Inflammatory macrophage (primary cell): ENCODE data around the gene HSD17B8.
"Not testable (repeated sequence)": the region's sequence is repeated elsewhere in the genome, so short reads cannot be mapped to it uniquely, and the experiment has no call there.

Source experiments
- DNase-seq, 2 donors: peaks; one replicate each; pipeline ENCODE4 v3.0.0-alpha.2; 2020 to 2022

The HSD17B8 gene

DNA sequence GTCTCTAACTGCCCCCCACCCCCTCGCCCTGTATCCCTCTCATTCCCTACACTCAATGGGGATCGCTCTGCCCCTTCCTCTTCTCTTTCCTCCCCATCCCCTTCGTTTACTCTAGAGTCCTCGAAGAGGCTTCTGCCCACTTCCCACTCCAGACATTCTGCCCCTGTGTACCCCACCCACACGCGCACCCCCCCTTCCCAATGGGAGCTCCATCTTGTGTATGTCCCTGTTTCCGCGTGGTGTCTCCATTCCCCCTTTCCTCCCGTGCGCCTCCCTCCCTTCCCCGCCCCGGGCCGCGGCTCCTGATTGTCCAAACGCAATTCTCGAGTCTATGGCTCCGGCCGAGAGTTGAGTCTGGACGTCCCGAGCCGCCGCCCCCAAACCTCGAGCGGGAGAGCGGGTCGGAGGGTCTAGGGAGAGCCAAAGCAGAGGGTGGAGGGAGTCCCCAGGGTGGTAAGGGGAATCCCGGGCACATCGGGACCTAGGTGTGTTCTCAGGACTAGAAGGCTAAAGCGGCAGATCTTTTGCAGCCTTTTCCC lies 3.2 kb downstream of the HSD17B8 start:
- no peak for DNase-seq

DNA sequence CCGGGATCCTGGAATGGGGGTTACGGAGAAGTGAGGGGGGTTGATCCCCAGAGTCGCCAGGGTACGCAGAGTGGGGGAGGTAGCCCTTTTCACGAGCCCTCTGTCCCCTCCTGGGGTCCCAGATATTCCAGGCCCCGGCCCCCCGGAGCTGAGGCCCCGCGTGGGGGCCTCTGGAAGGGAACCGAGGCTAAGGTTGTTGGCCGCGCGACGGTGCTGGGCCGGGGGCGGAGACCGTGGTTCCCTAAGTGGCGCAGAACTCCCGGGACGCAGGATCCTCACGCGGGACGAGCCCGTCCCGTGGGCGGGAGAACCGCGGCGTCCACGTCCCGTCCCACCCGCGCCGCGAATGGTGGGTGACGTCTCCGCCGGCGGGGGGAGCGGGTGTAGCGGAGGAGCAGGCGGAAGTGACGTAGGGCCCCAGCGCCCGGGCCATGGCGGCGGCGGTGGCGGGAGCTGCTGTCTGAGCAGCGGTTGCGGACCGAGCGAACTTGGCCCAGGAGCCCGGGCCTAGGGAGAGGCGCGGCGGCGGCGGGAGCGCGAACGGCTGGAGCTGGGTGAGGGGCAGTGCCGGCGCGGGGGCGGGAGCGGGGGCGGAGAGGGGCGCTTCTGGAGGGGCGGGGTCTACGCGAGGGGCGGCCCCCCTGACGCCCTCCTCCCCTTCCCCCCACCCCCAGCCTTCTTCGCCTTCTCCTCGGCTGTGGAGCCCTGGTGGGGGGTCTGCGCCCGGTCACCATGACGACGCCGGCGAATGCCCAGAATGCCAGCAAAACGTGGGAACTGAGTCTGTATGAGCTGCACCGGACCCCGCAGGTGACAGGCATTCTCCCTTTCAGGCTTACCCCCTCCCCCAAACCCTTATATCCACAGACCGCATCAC lies 3.9 kb downstream of the HSD17B8 start, which contains the start of gene RING1:
TSS of gene RING1 (plus strand) at position 410 of the 877 bp plus-strand sequence. CDS start at position 733, 323 bp downstream.
- peak; percentile 87 to 92 for DNase-seq

- DNase-seq = no peak
Observed at GRCh38 chr6:33209856-33210255, 5.4 kb downstream of the HSD17B8 start.

DNA sequence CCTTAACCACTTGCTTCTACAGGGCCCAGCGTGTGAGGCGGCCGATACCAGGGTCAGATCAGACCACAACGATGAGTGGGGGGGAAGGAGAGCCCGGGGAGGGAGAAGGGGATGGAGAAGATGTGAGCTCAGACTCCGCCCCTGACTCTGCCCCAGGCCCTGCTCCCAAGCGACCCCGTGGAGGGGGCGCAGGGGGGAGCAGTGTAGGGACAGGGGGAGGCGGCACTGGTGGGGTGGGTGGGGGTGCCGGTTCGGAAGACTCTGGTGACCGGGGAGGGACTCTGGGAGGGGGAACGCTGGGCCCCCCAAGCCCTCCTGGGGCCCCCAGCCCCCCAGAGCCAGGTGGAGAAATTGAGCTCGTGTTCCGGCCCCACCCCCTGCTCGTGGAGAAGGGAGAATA lies 6.7 kb downstream of the HSD17B8 start:
- no peak for DNase-seq

DNA sequence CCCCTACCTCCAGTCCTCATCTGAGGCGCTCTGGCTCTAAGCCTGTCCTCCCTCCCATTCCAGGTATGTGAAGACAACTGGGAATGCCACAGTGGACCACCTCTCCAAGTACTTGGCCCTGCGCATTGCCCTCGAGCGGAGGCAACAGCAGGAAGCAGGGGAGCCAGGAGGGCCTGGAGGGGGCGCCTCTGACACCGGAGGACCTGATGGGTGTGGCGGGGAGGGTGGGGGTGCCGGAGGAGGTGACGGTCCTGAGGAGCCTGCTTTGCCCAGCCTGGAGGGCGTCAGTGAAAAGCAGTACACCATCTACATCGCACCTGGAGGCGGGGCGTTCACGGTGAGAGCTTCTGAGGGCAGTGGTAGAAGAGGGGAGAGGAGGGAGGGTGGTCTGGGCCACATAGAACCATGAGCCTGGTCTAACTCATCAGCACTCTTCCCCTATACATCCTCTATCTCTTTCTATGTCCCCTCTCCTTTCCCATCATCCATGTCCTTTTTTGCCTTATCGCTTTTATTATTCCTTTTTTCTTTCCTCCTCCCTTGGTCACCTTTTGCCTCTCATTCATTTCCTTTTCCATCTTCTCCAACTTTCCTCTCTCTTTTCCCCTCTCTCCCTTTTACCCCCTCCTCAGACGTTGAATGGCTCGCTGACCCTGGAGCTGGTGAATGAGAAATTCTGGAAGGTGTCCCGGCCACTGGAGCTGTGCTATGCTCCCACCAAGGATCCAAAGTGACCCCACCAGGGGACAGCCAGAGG lies 7.4 kb downstream of the HSD17B8 start:
- DNase-seq = no peak

GRCh38 chr6:33212857-33213165 lies 8.4 kb downstream of the HSD17B8 start:
- DNase-seq = no peak

DNA sequence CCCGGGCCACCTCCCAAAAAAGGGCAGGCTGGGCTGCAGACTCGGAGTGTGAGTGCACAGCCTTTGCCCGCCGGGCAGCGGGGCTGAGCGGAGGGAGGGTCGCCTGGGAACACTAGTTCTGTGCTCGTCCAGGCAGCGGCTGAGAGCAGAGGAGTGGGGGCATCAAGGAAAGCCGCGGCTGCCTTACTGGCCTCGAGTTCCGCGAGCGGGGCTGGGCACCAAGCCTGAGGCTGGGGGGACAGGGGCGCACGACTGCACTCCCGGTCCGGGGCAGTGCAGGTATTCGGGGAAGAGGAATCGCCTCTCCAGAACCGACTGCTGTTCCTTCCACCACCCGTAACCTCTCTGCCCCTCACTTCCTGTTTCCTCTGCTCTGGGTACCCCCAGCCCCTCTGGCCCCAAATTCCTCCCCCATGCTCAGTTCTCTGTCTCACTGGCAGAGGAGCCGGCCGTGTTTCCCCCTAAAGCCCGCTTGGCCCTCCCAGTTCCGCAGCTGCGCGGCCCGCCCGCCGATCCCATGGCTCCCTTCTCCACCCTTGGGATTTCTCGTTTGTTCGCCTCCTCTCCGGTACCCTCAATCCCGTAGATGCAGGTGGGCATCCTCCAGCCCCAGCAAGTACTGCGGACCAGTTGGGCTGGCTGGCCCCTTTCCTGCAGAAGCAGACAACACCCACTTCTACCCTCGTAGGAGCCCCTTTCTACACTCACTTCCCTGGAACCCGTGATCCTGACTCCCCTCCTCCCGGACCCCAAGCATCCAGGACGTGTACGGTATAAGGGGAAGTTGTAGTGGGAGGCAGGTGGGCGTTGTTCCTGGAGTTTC lies 8.9 kb downstream of the HSD17B8 start:
- DNase-seq = peak; percentile 15 to 41

GRCh38 chr6:33213989-33214335 lies 9.5 kb downstream of the HSD17B8 start:
- DNase-seq = no peak

- no peak for DNase-seq
Observed at GRCh38 chr6:33215271-33216116, 11.0 kb downstream of the HSD17B8 start.

DNA sequence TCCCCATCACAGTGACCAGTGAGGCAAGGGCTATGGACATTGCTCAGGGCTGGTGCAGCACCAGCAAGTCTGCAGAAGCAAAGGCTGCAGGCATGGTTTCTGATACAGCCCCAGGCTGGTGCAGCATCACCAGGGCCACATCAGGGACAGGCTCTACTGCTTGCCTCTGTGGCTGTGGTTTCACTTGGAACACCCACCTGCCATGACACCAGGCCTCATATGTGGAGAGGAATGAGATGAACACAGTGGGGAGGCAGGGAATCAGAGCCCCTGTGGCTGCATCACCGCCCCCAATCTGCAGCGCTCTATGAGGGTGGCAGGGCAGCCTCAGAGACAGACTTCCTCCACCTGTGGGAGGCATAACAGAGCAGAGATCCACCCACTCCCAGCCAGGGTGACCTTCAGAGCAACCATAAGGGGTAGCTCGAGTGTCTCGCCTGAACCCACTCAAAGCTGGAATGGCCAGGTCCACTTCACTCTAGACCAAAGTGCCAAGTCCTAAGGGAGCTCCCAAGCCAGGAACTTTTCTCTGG lies 11.7 kb downstream of the HSD17B8 start:
- no peak for DNase-seq

- DNase-seq = no peak
Observed at GRCh38 chr6:33217246-33217645, 12.8 kb downstream of the HSD17B8 start.

- no peak for DNase-seq
Observed at GRCh38 chr6:33217681-33218080, 13.2 kb downstream of the HSD17B8 start.

DNA sequence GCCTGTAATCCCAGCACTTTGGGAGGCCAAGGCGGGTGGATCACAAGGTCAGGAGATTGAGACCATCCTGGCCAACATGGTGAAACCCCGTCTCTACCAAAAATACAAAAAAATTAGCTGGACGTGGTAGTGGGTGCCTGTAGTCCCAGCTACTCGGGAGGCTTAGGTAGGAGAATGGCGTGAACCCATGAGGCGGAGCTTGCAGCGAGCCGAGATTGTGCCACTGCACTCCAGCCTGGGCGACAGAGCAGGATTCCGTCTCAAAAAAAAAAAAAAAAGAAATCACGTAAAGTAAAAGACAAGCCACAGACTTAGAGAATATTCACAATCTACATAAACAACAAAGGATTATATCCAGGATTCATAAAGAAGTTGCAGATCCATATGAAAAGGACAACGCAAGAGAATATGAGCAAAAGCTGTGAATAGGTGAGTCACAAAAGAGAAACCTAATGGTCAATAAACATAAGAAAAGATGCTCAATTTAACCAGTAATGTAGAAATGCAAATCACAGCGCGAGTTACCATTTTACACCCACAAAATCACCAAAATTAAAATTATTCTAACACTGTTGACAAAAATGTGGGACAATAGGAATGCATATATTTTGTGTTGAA lies 22.2 kb downstream of the HSD17B8 start:
- DNase-seq = not testable (repeated sequence)

DNA sequence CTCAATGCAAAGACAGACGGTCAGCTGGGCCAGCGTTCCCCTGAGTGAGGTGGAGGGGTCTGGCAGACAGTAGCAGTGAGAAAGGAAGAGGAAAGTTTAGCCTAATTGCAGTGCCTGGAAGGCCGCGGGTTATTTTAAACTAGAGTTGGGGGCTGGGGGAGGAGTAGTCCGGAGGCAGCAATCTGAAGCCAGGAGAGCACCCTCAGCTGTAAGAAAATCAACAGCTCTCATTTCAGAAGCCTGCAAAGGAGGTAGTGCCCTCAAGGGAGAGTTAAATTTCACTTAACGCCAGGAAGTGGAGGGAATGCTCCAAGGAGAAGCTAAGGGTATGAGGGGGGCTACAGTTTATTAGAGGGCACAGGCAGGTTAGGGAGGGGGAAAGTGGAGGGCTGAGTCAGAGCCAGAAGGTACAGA lies 30.8 kb downstream of the HSD17B8 start:
- no peak for DNase-seq

DNA sequence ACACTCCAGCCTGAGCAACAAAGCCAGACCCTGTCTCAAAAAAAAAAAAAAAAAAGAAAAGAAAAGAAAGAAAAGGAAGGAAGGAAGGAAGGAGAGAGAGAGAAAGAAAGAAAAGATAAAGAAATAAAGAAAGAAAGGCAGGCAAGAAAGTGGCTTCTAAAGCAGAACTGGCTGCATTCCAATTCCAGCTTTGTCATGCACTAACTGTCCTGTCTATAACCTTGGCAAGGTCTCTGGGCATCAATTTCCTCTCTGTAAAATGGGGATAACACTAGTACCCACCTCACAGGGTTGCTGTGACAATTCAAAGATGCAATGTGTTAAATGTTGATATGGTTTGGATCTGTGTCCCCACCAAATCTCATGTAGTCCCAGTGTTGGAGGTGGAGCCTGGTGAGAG lies 31.9 kb downstream of the HSD17B8 start:
- DNase-seq = no peak

DNA sequence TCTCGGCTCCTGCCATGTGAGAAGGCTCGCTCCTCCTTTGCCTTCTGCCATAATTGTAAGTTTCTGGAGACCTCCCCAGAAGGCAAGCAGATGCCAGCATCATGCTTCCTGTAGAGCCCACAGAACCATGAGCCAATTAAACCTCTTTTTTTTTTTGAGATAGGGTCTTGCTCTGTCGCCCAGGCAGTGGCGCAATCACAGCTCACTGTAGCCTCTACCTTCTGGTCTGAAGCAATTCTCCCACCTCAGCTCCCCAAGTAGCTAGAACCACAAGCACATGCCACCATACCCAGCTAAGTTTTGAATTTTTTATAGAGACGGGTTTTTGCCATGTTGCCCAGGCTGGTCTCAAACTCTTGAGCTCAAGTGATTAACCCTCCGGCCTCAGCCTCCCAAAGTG lies 32.4 kb downstream of the HSD17B8 start:
- DNase-seq = no peak

- DNase-seq = peak in 1 of 2 donors; percentile 25
Observed at GRCh38 chr6:33237741-33238140, 33.3 kb downstream of the HSD17B8 start.

DNA sequence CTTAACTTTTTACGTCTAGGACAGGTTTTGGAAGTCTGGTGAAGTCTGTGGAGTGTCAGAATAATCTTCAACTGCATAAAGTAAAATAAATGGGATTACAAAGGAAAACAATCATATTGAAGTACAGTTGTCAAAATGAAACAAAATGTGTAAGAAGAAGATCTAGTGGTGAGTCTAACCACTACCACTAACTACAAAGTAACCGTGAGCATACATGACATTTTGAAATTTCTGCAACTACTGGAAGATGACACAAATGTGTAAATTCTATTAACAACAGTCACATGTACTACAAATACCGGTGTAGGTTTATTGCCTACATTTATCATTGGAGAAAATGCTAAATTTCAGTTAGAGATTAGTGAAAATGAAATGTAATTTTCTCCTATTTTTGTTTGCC lies 37.5 kb downstream of the HSD17B8 start:
- no peak for DNase-seq

DNA sequence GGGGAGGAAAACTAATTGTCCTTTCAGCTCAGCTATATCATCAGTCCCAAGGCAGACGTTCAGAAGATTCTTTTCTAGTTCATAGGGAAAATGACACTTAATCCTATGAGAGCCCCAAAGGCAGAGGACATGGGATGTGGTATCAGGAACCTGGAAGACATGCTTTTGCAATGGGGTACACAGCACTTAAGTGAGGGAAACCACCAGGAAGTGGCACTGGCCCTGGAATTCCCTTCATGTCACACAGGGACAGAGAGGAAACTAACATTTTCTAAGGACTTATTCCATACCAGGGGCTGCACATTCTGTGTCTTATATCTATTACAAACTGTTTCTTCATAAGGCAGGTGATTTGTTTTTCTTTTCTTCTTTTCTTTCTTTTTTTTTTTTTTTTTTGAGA lies 39.0 kb downstream of the HSD17B8 start:
- DNase-seq = no peak

DNA sequence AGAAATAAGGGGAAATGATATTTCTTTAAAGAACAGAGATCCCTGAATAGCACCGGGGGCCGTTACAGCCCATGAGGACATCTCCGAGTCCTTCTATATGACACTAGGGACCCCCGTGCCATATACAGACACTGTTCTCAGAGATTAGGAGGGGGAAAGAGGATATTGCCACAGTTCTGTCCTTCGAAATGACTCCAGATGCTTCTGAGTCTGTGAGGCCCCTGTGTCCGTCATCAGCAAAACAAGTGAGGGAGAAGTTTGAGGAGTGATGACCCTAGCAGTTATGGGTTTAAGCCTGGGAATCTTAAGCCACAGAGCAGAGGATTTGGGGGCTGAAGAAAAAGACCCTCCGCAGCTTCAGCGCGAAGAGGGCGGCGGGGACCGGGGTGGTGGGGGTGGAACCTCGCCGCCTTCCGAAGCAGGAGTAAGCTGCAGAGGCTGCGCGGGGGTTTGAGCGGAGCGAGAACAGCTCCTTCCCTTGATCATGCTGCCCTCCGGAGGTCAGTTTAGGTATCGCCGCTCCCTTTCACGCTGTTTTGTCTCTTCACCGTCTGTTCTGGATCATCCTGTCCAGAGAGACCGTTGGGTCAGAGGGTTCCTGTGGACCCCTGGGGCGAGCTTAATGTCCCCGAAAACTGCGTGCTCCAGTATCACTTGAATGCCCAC lies 43.7 kb downstream of the HSD17B8 start:
- DNase-seq = peak; percentile 85 to 90

DNA sequence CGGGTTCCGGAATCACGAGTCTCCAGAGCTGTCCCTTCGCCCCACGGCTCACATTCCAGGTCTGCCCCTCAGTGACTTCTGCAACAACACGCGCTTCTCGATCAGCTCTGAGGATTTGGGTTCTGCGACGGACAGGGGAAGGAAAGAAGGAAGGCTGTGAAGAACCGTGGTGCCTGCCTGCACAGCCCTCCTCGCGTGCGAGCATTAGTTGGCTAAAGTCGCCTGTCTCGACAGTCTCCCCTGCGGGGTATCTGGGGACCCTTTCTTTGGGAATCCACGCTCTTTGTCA lies 44.1 kb downstream of the HSD17B8 start:
- peak in 1 of 2 donors; percentile 53 for DNase-seq
